B cell (primary cell): ENCODE results near the gene KIF23.

Experiments
- CTCF ChIP-seq: fragments of 200-600 bp; IDR thresholded peaks from one replicate; pipeline ENCODE4 v1.8.0; 2022; ENCODE audit warnings: antibody characterized with exemption, mild to moderate bottlenecking
- EZH2 ChIP-seq: IDR thresholded peaks from 2 replicates; pipeline ENCODE4 v1.6.1; 2012; ENCODE audit warnings: borderline replicate concordance, low read depth, mild to moderate bottlenecking, moderate library complexity, low read length; ENCODE audit not compliant: insufficient read depth, poor library complexity, severe bottlenecking

DNA sequence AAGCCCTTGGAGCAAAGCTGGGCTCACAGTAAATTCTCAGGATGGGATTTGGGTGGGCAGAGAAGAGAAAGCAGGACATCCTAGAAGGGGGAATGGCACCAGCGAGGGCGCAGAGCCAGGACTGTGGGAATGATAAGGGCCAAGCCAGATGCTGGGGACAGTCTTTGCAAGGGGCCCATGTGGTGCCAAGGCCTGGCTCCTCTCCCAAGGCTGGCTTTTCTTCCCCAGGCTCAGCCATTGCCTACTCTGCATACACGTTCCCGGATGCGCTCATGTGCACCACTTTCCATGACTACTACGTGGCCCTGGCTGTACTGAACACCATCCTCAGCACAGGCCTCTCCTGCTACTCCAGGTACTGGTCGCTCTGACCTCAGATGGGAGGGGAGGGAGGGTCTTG, 24.7 kb upstream of the KIF23 start:
- TF ChIP-seq CTCF (no peak), EZH2 (no peak)
